ENCODE measurements around the gene MSANTD2. TPM values are rescaled to one million over a fixed set of nuclear protein-coding genes. Genes with fewer than 3 reads are reported as not detected.

The MSANTD2 gene
- total and polyA plus RNA-seq, 2 of the 4 experiments (the other 2 are of a cell fraction) = 5.0 to 6.0 TPM

DNA sequence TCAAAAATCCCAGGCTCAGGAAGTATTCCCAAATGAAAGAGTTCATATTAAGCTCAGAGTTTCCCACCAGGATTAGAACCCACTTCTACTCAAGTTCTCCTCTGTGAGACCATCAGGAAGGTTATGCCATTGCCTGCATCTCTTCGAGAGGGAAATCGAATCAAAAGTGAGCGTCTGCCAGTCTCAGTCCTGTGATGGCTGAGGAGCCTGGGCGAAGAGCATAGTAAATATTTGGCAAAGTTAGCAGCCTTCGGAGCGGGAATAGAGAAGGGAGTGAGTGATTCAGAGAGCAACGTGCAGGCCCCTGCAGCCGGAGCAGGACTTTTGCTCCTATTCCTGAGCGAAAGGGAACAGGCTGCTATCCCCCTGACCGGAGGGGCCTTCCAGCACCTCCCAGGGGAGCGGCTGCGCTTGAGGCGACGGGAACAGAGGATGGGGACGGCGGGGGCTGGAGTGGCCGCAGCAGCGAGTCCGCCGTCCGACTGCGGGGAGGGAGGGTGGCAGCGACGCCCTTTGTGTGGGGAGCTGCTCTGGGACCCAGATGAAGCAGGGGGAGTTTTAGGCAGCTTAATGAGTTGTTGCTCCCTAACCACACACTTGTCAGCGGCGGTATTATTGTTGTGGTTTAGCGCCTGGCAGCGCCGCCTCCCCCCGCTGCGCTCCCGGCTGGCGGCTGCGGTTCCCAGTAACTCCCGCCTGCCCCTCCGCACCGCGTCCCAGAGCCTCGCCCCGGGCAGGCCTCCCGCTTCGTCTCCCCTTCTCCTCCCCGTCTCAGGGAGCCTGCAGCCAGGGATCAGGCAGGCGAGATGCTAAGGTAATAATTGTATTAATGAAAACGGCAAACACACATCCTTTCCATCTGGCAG is 82.2 kb downstream of the MSANTD2 start:
- WGBS, 2 experiments (ENCODE audit: extremely low coverage in 2 of 2, insufficient read length in 1 of 2) = 2% methylated on average over 10 of the region's 45 CpGs; no CpG with 5 or more reads in 1 of the 2 experiments
- H3K27ac ChIP-seq (ENCODE audit: insufficient read depth, low read length) = no peak overlapping the region
- peak overlapping the region; percentile 82 for H3K4me2 ChIP-seq (ENCODE audit: low read depth, low read length)
- ChIA-PET CTCF (interaction anchor here (1.6 kb wide), 1 partner anchor 12 kb away, joined by 4 read pairs; no protein-coding TSS in a partner anchor), POLR2A (ENCODE audit: unreplicated experiment) (no interaction called here)
- no peak overlapping the region for H3K14ac ChIP-seq (replicated peaks; ENCODE audit: low read depth, low read length)
- no peak overlapping the region for H2BK20ac ChIP-seq (ENCODE audit: low read depth, low read length)
- H2AK5ac ChIP-seq (ENCODE audit: low read depth, low read length) = no peak overlapping the region
- TF ChIP-seq BHLHE40 (IDR thresholded peaks at IDR 0.05; ENCODE audit: low read depth, low read length) (no peak), SMC3 (IDR thresholded peaks at IDR 0.05; ENCODE audit: low read depth, low read length) (no peak), RFX5 (IDR thresholded peaks at IDR 0.05; ENCODE audit: low read depth, low read length) (no peak), MAZ (IDR thresholded peaks at IDR 0.05; ENCODE audit: borderline replicate concordance, low read depth, low read length) (no peak), CEBPB (IDR thresholded peaks at IDR 0.05; ENCODE audit: low read depth, low read length) (no peak), RAD21 (IDR thresholded peaks at IDR 0.05; ENCODE audit: low read length) (no peak), FOS (IDR thresholded peaks at IDR 0.05; ENCODE audit: low read depth, low read length) (no peak)
- TF ChIP-seq, protein P1, sequence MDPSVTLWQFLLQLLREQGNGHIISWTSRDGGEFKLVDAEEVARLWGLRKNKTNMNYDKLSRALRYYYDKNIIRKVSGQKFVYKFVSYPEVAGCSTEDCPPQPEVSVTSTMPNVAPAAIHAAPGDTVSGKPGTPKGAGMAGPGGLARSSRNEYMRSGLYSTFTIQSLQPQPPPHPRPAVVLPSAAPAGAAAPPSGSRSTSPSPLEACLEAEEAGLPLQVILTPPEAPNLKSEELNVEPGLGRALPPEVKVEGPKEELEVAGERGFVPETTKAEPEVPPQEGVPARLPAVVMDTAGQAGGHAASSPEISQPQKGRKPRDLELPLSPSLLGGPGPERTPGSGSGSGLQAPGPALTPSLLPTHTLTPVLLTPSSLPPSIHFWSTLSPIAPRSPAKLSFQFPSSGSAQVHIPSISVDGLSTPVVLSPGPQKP (IDR thresholded peaks at IDR 0.05; ENCODE audit: borderline replicate concordance, low read depth, low read length) = no peak
- TF ChIP-seq, protein P2, sequence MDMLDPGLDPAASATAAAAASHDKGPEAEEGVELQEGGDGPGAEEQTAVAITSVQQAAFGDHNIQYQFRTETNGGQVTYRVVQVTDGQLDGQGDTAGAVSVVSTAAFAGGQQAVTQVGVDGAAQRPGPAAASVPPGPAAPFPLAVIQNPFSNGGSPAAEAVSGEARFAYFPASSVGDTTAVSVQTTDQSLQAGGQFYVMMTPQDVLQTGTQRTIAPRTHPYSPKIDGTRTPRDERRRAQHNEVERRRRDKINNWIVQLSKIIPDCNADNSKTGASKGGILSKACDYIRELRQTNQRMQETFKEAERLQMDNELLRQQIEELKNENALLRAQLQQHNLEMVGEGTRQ (IDR thresholded peaks at IDR 0.05; ENCODE audit: low read depth, low read length) = no peak
- BruUV-seq (replicated peaks) = no TSS peak
- in situ Hi-C loops (cut with MboI; ENCODE audit: low sequenced_read_pairs) = no loop called here
- H4K20me1 ChIP-seq (ENCODE audit: insufficient read depth, low read length) = no peaks in the 10 kb centered on the region
- no peak overlapping the region for H3K56ac ChIP-seq (ENCODE audit: extremely low read depth, insufficient read depth, low read length)
- no peak overlapping the region for H3K18ac ChIP-seq (ENCODE audit: low read depth, low read length)
- no peaks in the 10 kb centered on the region for H3K36me3 ChIP-seq (ENCODE audit: control insufficient read depth, insufficient read depth, low read length)
- H4K8ac ChIP-seq (ENCODE audit: low read depth in 2 of 2, low read length in 2 of 2) = no peak overlapping the region
- H3K9ac ChIP-seq (ENCODE audit: low read depth, low read length) = peak overlapping the region; percentile 47; the same call in 1 of the 2 replicates
- H3K4ac ChIP-seq (ENCODE audit: low read depth, low read length) = no peak overlapping the region
- H2BK120ac ChIP-seq (ENCODE audit: low read depth, low read length) = 0 out of 2 replicates have a peak overlapping the region, but pooled peaks have one; percentile 6
- peak overlapping the region; percentile 31 for H3K4me3 ChIP-seq (ENCODE audit: insufficient read depth, low read depth, low read length)
- H3K27me3 ChIP-seq (ENCODE audit: control insufficient read depth, insufficient read depth, low read length) = peaks cover 33% of the 10 kb centered on the region
- dilution Hi-C loops (cut with HindIII; ENCODE audit: low sequenced_read_pairs, unreplicated experiment) = no loop called here
- H2BK15ac ChIP-seq (ENCODE audit: low read depth, low read length) = no peak overlapping the region
- peak overlapping the region; percentile 92 for H2AFZ ChIP-seq (replicated peaks; ENCODE audit: low read length, poor library complexity)
- H3K79me1 ChIP-seq (ENCODE audit: low read depth in 1 of 2, low read length in 2 of 2) = no peaks in the 10 kb centered on the region
- H3K4me1 ChIP-seq (ENCODE audit: control insufficient read depth, insufficient read depth, low read length) = peaks cover 3% of the 10 kb centered on the region
- ATAC-seq (ENCODE audit: low read depth) (peak; percentile 87), DNase-seq (peak; percentile 34)
- no peak overlapping the region; the same call in 1 of the 2 replicates for H4K91ac ChIP-seq (ENCODE audit: insufficient read depth, low read depth, low read length)
- H2AK9ac ChIP-seq (replicated peaks; ENCODE audit: low read depth, low read length, poor library complexity) = peak overlapping the region; percentile 48
- H3K9me1 ChIP-seq (ENCODE audit: insufficient read depth, low read length) = no peaks in the 10 kb centered on the region
- intact Hi-C loops (cut with micrococcal nuclease) = loop anchor here (5.0 kb wide), 1 partner anchor 41 kb away; no protein-coding TSS in a partner anchor
- 0 out of 2 replicates have a peak overlapping the region, but pooled peaks have one; percentile 43 for H3K23ac ChIP-seq (ENCODE audit: low read depth, low read length)
- no peaks in the 10 kb centered on the region for H3K9me3 ChIP-seq (ENCODE audit: control insufficient read depth, insufficient read depth, low read length)
- no peak overlapping the region for H4K5ac ChIP-seq (ENCODE audit: low read depth, low read length)
- no peak overlapping the region for H2BK5ac ChIP-seq (ENCODE audit: low read depth, low read length, poor library complexity, severe bottlenecking)
